Naive thymus-derived CD8-positive, alpha-beta T cell (primary cell): ENCODE measurements around the gene EN1. TPM values are rescaled to one million over a fixed set of nuclear protein-coding genes. Genes with fewer than 3 reads are reported as not detected.

ENCODE experiments used
- ATAC-seq, 2 donors: fragments of 150-1000 bp; cut with Tn5 transposase in 1 of 2; sonication (Bioruptor Pico), chemical (Tn5 transposase) in 1 of 2; 1 replicate in 1 of 2; 2 replicates in 1 of 2; pipeline ENCODE4 v1.10.0; 2021; ENCODE audit warnings: mild to moderate bottlenecking in 2 of 2, moderate library complexity in 2 of 2
- POLR2A ChIA-PET: fragments of 350-600 bp; sonication (Branson Sonifier 250); formaldehyde crosslinking; loops from one replicate; lab custom pipeline; 2021; ENCODE audit warnings: antibody characterized with exemption; lab: Charles Lee
- DNase-seq, 10 donors: peaks; one replicate each; pipeline versions ENCODE4 v3.0.0 to v3.0.0-alpha.2; 2020 to 2022
- H3K27ac Mint-ChIP-seq, 10 donors: one replicate each; pipeline ENCODE4 v1.8.0; 2020 to 2022; ENCODE audit warnings: mild to moderate bottlenecking in 10 of 10, mixed read lengths in 10 of 10, moderate library complexity in 4 of 10, inconsistent platforms in 1 of 10
- H3K27me3 Mint-ChIP-seq, 5 donors: one replicate each; pipeline ENCODE4 v1.8.0; 2021 to 2022; ENCODE audit warnings: mixed read lengths in 5 of 5
- H3K36me3 Mint-ChIP-seq, 3 donors: one replicate each; pipeline ENCODE4 v1.8.0; 2020 to 2022; ENCODE audit warnings: mixed read lengths in 3 of 3, mild to moderate bottlenecking in 2 of 3, inconsistent platforms in 1 of 3
- H3K4me1 Mint-ChIP-seq, 4 donors: one replicate each; pipeline ENCODE4 v1.8.0; 2021 to 2022; ENCODE audit warnings: mixed read lengths in 4 of 4
- H3K4me3 Mint-ChIP-seq, 10 donors: one replicate each; pipeline ENCODE4 v1.8.0; 2020 to 2022; ENCODE audit warnings: mild to moderate bottlenecking in 10 of 10, mixed read lengths in 10 of 10, moderate library complexity in 6 of 10, inconsistent platforms in 1 of 10
- H3K9me3 Mint-ChIP-seq, 9 donors: one replicate each; pipeline ENCODE4 v1.8.0; 2020 to 2022; ENCODE audit warnings: mixed read lengths in 9 of 9, mild to moderate bottlenecking in 3 of 9, inconsistent platforms in 1 of 9, moderate library complexity in 1 of 9
- polyA plus RNA-seq, 3 donors: library from polyadenylated mRNA; unstranded; fragments of 300-500 nt; fragmentation: Illumina TruSeq; gene quantifications; one replicate each; pipeline ENCODE4 v1.2.3, GENCODE V29; 2021
- total RNA-seq, 8 experiments: library from RNA in 2 of 8; stranded (reverse) in 2 of 8; gene quantifications; one replicate each; pipeline ENCODE4 v1.2.3 and lab custom pipeline; 2021 to 2026

The EN1 gene
- total and polyA plus RNA-seq, 5 experiments from 2014 or later, result not detected

DNA sequence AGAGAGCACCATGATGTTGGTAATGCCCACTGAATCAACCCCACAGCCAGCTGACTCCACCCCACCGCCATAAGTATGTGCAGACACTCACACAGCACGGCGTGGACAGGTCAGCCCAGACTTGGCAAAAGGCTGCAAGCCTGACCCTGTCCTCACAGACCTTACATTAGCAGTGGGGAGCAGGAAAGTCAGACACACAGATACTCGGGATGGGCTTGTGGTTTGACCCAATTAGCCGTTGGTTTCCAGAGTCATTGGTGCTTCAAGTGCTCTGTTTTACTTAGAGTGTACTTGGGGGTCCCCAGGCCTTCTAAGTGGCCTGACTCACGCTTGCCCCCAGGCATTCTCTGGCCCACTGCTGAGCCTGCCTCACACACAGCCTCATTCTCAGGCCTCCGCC is 36.7 kb downstream of the EN1 start:
- H3K4me3 Mint-ChIP-seq, result no peak overlapping the region
- DNase-seq, result no peak
- H3K36me3 Mint-ChIP-seq, result no peaks in the 10 kb centered on the region
- H3K4me1 Mint-ChIP-seq, result peaks cover 3 to 15% (median 10%) of the 10 kb centered on the region in 4 donors
- peaks cover 27 to 78% (median 54%) of the 10 kb centered on the region in 5 donors for H3K27me3 Mint-ChIP-seq
- POLR2A ChIA-PET, result no interaction called here
- no peaks in the 10 kb centered on the region for H3K9me3 Mint-ChIP-seq
- ATAC-seq, result no peak
- H3K27ac Mint-ChIP-seq, result no peak overlapping the region

DNA sequence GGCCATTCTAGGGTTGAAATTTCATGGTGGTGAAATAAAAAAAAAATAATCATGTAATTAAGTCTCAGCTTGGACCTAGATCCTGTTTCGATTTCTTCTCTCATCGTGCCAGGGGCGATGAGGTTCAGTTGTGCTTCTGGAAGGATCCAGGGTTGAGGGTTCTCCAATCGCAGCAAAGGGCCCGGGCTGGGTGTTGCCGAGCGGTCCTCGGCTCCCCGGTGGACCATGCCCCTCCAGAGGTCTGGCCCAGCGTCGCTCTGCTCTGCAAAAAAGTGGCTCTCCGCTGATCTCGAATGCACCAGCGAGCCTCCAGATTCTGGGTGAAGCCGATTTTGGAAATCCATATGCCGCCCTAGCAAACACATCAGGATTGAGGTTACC is 39.0 kb downstream of the EN1 start:
- Mint-ChIP-seq H3K4me1 (peaks cover 3 to 15% (median 10%) of the 10 kb centered on the region in 4 donors), H3K27ac (no peak overlapping the region), H3K36me3 (no peaks in the 10 kb centered on the region), H3K4me3 (peak overlapping the region; percentile 24 to 66 (median 52)), H3K27me3 (peaks cover 24 to 70% (median 54%) of the 10 kb centered on the region in 5 donors), H3K9me3 (no peaks in the 10 kb centered on the region)
- DNase-seq (no peak), ATAC-seq (peak in 1 of 2 donors; percentile 14)
- POLR2A ChIA-PET, result no interaction called here

DNA sequence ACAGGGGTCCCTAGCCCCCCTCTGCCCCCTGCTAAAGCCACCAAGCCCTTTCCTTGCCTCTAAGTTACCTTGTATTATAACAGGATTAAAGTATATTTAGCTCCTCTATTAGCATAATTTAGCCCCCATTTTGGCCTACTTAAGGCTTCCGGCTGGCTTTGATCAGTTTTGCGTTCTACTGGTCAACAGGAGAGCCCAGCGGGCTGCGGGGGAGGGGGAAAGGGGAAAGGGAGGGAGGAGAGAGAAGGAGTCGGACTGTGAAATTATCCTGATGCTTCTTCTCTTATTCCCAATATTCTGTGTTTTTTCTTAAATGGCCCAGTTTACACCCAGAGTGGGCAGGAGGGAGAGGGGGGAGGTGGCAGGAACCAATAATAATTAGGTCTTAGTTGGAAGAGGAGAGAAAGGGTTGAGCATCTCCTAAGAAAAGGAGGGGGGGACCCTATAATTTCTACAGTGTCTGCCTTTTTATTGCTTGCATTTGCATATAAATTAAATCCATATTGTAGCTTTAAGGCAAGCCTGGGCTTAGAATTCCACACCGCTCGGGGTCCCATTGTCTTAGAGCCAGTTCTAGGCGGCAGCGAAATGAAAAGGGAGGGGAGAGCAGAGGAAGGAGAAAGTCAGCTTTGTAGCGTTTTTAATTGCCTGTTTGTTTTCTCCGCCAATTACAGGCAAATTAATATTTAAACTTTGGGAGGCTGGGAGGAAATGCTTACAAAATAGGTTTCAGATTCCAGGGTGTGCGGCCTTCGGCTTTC is 39.6 kb downstream of the EN1 start:
- POLR2A ChIA-PET, result no interaction called here
- ATAC-seq, result no peak
- Mint-ChIP-seq H3K4me1 (peaks cover 3 to 15% (median 10%) of the 10 kb centered on the region in 4 donors), H3K4me3 (peak overlapping the region; percentile 24 to 66 (median 52)), H3K36me3 (no peaks in the 10 kb centered on the region), H3K27me3 (peaks cover 24 to 69% (median 56%) of the 10 kb centered on the region in 5 donors), H3K9me3 (no peaks in the 10 kb centered on the region), H3K27ac (no peak overlapping the region)
- DNase-seq, result no peak

DNA sequence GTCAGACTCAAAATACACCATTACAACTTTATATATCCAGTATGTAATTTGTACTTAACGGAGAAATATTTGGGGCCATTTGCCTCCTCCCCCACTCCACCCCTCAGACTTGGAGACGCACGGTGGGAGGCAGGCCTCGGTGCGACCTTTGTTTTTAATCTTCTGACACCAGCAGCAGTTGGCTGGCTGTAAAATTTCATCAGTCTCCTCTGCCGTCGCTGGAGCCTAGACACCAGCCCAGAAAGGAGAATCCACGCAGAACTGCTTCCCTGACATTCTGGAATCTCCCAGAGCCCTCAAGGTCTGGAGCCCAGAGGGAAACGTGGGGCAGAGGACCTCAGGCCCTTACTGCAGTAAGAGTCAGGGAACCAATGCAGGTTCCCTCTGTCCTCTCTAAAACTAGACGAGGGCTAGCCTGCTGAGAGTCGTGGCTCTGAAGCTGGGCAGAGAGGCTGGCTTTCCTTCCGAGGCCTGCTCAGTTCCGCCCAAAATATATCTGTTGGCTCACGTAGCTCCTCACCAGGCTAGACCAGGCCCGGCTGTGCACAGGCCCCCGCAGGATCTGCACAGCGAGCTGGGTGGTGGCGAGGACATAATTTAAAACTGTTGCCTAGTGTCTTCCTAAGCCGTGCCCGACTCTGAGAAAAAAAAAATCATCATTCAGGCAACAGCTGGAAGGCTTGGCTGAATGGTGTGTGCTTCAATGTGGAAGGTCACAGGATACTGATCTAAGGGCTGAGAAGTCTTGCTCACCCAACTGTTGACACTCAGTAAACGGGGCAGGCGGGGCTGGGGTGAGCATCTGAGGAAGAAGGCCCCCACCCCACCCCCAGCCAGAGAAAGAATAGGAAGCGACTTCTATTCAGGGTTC is 40.4 kb downstream of the EN1 start:
- Mint-ChIP-seq H3K9me3 (no peaks in the 10 kb centered on the region), H3K4me1 (peaks cover 3 to 15% (median 10%) of the 10 kb centered on the region in 4 donors), H3K36me3 (no peaks in the 10 kb centered on the region), H3K27ac (peak overlapping the region in 1 of 10 donors; percentile 26), H3K4me3 (no peak overlapping the region), H3K27me3 (peaks cover 24 to 61% (median 52%) of the 10 kb centered on the region in 5 donors)
- DNase-seq (no peak), ATAC-seq (no peak)
- POLR2A ChIA-PET, result no interaction called here

DNA sequence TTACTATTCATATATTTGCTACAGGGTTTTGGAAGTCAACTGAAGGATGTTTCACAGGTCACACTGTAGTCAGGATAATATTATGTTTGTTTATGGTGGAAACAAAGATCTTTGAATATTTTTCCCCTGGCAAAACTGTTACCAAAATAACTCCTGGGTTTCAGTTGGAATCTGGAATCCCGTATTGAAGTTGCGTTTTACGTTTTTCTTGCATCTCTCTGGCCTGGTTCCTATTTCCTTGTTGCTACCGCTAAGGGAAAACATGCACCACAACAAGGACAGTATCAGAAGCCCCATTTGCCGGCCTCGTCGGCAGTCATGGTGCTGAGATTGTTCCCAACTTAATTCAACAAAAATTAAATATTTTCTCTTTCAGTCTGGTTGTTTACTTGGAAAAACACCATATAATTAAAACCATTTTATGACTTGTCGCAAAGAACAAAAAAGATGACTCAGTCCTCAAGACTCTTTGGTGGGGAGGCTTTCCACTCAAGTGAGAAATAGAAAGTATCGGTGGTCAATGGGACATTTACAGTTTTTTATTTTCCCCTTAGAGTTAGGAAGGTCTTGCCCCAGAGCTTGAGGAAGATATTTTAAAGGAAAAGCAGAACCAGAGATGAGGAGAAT is 42.3 kb downstream of the EN1 start:
- DNase-seq (no peak), ATAC-seq (no peak)
- no peak overlapping the region for H3K27ac Mint-ChIP-seq
- peaks cover 3 to 15% (median 10%) of the 10 kb centered on the region in 4 donors for H3K4me1 Mint-ChIP-seq
- no peaks in the 10 kb centered on the region for H3K9me3 Mint-ChIP-seq
- H3K27me3 Mint-ChIP-seq, result peaks cover 22 to 50% (median 44%) of the 10 kb centered on the region in 5 donors
- H3K4me3 Mint-ChIP-seq, result no peak overlapping the region
- no peaks in the 10 kb centered on the region for H3K36me3 Mint-ChIP-seq
- POLR2A ChIA-PET, result no interaction called here

DNA sequence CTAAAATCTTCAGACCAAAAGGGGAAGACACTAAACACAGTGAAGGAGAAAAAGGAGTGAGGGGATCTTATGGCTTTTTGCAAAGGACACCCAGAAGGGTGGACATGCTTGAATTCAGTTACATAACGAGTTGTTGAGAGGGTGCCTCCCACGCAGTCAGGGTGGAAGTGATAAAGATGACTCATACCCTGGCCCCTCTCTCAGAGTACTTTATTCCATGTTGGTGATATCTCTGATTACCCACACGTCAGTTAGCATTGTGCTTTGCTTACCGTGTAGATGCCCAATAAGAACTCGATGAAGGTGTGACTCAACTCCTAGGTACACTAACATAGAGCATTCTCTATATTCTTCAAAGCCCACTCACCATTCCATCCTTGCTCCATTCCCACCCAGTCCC is 44.4 kb downstream of the EN1 start:
- ATAC-seq, result no peak
- no peaks in the 10 kb centered on the region for H3K9me3 Mint-ChIP-seq
- peaks cover 14 to 38% (median 36%) of the 10 kb centered on the region in 5 donors for H3K27me3 Mint-ChIP-seq
- no peak for DNase-seq
- H3K4me3 Mint-ChIP-seq, result no peak overlapping the region
- H3K27ac Mint-ChIP-seq, result no peak overlapping the region
- H3K4me1 Mint-ChIP-seq, result peaks cover 0 to 3% (median 1%) of the 10 kb centered on the region in 4 donors
- POLR2A ChIA-PET, result no interaction called here
- H3K36me3 Mint-ChIP-seq, result no peaks in the 10 kb centered on the region

DNA sequence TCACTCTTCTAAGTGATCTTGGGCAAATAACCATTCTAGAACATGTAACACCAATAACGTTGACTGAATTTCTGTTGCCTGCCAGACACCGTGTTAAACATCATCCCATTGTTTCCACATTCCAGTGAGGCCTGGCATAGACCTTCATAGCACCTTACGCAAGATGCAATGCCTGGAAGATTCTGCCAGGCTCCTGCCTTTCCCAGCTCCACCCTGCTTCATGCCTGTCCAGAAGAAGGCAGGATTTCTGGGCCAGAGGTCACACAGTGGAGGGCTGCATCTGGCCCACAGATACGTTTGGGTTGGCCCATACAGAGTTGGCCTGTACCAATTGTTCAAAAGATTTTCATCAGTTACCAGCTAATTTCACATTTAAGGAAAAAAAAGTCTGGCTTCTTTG is 46.3 kb downstream of the EN1 start:
- H3K36me3 Mint-ChIP-seq, result no peaks in the 10 kb centered on the region
- H3K9me3 Mint-ChIP-seq, result peaks cover 0 to 6% (median 0%) of the 10 kb centered on the region in 9 donors
- H3K4me3 Mint-ChIP-seq, result no peak overlapping the region
- peaks cover 12 to 38% (median 28%) of the 10 kb centered on the region in 5 donors for H3K27me3 Mint-ChIP-seq
- no peaks in the 10 kb centered on the region for H3K4me1 Mint-ChIP-seq
- POLR2A ChIA-PET, result no interaction called here
- no peak overlapping the region for H3K27ac Mint-ChIP-seq
- DNase-seq (no peak), ATAC-seq (no peak)

DNA sequence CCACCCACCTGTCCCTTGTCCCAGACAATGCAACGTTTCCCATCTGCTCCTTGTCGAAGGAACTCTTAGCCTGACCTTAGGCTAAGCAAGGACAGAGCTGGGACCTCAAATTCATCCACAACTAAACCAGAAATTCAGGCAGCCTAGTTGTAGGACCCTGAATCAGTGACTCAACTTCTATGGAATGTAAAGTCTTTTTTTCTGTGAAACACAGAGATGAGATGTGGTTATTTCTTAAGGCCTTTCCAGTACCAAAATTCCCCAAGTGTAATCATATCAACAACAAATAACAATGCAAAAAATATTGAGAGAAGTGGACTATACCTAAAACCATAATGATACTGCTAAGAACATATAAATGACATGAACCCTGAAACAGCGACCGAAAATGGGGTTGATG is 46.7 kb downstream of the EN1 start:
- POLR2A ChIA-PET, result no interaction called here
- H3K27ac Mint-ChIP-seq, result no peak overlapping the region
- no peak overlapping the region for H3K4me3 Mint-ChIP-seq
- no peaks in the 10 kb centered on the region for H3K4me1 Mint-ChIP-seq
- DNase-seq (no peak), ATAC-seq (no peak)
- H3K9me3 Mint-ChIP-seq, result peaks cover 0 to 6% (median 0%) of the 10 kb centered on the region in 9 donors
- H3K36me3 Mint-ChIP-seq, result no peaks in the 10 kb centered on the region
- peaks cover 12 to 35% (median 26%) of the 10 kb centered on the region in 5 donors for H3K27me3 Mint-ChIP-seq

DNA sequence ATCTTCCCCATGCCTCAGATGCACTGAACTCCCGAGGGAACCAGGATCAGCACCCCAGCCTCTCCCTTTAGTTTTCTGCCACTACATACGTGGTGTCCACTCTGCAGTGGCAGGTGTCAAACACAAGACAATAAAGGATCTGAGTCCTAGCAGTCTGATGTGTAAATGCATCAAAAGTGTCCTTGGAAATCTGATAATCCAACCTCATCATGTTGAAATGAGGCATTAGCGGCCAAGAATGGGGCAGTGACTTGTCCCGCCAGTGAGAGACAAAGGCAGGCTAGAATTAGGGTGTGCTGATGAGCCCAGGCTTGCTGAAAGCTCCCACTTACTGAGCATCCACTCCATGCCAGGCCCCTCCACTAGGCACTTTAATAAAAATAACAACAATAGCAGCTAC is 52.9 kb downstream of the EN1 start:
- H3K27ac Mint-ChIP-seq, result no peak overlapping the region
- ATAC-seq (no peak), DNase-seq (no peak)

More for the DNA sequence above, 52.9 kb downstream of the EN1 start:
- no peaks in the 10 kb centered on the region for H3K4me1 Mint-ChIP-seq
- H3K27me3 Mint-ChIP-seq, result peaks cover 13 to 54% (median 23%) of the 10 kb centered on the region in 5 donors
- H3K4me3 Mint-ChIP-seq, result no peak overlapping the region
- no peaks in the 10 kb centered on the region for H3K36me3 Mint-ChIP-seq
- H3K9me3 Mint-ChIP-seq, result peaks cover 0 to 8% (median 0%) of the 10 kb centered on the region in 9 donors
- POLR2A ChIA-PET, result no interaction called here

Other genes starting within 250 kb of the EN1 start
- gene MARCO, start 94.5 kb upstream of the EN1 start, total RNA-seq, result not detected
- not detected for gene MARCO, start 94.5 kb upstream of the EN1 start, polyA plus RNA-seq